Nucleus accumbens (tissue), 56 donors: ENCODE measurements around the gene MORC1.
"Not testable (repeated sequence)": the region's sequence is repeated elsewhere in the genome, so short reads cannot be mapped to it uniquely, and the experiment has no call there.

Experiments
- DNase-seq, 56 donors: peaks; one replicate each; lab custom pipeline; 2025; lab: John Stamatoyannopoulos, UW

The MORC1 gene

DNA sequence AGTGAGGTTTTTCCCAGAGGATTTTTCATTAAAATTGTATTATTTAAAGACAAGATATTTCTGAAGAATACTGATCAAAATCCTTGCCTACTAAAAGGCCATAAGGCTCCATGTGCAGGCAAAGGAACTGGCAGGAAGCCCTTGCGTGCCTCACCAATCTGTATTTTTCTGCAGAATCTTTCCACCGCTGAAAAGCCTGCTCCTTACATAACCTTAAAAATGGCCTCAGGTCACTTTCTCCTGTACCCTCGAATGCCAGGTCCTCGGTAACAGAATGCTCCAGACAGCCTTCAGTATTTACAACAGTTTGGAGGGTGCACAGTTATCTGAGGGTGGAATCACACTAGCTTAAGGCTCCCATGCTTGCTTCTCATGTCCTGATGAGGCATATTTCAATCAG lies 3.2 kb downstream of the MORC1 start:
- DNase-seq: no peak

DNA sequence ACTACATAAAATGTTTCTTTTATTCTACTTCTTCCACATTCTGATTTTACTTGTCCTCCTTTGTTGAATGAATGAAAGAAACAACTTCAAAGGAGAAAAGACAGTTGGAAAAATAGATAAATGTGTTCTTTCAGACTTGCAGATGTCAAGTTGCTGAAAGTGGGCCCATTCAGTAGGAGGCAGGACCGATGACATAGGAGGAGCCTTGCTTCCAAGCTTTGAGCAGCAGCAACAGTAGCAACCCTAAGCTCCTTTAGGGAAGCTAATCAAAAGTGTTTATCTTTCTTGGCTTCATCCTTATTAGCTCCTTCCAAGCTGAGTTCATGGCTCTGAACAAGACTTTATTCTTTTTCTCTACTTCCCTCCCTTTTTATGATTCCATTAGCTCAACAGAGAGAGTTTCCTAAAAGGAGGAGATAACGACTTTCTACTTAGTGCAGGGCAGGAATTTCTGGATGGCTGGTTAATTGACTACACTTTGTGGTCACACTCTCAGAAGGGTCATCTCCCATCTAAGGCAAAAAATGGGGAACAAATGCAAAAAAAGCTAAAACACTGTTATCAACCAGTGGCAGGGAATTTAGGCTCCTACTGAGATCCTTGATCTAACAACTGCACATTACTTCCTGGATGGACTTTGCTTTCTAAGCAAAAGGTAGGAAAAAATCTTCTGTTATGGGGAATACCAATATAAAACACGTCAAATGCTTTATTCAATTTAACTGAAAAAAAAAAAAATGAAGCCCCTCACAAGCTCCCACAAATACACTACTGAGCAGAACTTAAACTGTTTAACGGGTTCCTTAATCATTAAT lies 4.8 kb downstream of the MORC1 start:
- no peak for DNase-seq

DNA sequence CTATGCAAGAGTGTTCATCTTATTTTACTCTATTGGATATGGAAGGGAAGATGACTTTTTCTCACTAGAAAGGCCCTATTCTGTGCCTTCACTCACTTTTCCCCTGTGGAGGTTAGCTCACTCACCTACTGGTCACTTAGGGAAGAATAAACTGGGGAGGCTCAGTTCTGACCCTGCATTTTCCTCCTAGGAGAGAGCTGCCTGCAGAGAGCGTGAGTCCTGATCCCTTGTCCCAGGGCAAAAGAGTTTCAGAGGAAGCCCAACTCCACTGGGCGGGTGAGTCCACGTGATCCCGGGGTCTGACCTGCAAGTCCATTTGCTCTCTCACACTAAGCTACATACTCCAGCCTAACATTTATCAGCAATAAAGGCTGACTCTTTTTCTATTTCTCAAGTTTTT lies 8.4 kb downstream of the MORC1 start:
- DNase-seq: no peak

DNA sequence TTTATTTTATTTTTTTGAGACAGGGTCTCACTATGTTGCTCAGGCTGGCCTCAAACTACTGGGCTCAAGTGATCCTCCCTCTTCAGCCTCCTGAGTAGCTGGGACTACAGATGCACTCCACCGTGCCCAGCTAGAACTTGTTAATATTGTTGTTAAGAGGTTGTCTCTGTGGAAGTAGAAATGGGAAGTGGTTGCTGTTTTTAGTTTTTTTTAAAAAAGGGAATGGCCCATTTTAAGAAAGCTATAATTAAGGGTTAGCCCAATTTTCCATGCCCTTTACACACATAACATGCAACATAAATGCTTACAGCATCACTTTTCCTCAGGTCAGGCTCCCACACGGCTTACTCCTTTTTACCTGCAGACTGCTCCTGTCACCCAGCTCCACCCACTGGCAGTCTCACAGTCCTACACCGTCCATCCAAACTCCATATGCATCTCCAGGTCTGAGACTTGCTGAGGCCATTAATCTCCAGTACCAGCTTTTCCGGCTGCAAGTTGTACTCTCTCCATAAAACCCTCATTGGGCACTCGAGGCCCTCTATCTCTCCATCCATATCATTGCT lies 19.8 kb downstream of the MORC1 start:
- DNase-seq: no peak

DNA sequence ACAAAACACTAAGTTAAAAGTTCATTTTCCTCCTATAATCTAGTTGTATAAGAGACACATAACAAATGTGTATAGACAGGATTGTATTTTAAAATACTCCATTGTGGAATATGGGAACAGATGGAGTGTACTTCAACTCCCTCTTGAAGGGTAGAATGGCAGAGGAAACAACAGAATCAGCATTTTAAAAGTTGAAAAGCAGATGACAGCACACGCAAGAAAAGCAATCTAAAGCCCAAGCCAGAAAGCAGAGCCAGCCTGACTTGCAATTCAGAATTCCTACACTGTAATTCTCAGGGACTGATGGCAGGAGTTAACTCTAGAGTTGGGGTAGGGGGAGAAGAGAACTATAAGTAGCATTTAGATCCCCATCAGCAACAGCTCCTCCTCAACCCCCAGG lies 22.8 kb downstream of the MORC1 start:
- DNase-seq: no peak

GRCh38 chr3:109093561-109093960 lies 24.4 kb downstream of the MORC1 start:
- no peak for DNase-seq

DNA sequence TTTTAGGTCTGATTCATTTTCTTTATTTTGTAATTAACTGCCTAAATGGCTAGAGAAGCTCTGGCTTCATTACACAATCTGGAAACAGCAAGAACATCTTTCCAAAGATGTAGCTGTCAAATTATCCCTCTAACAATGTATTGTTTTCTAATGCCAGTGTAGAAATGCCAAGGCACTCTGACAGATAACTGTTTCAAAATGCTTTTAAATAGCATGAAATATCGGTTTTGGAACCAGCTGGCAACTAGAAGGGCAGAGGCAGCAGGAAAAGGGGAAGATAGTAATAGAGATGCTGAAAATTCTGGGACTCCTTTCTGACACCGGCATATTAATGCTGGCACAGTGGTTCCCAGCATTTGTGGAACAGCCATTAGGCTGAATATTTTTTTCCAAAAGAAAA lies 26.1 kb downstream of the MORC1 start:
- no peak for DNase-seq

GRCh38 chr3:109089265-109089664 lies 28.7 kb downstream of the MORC1 start:
- DNase-seq: no peak

DNA sequence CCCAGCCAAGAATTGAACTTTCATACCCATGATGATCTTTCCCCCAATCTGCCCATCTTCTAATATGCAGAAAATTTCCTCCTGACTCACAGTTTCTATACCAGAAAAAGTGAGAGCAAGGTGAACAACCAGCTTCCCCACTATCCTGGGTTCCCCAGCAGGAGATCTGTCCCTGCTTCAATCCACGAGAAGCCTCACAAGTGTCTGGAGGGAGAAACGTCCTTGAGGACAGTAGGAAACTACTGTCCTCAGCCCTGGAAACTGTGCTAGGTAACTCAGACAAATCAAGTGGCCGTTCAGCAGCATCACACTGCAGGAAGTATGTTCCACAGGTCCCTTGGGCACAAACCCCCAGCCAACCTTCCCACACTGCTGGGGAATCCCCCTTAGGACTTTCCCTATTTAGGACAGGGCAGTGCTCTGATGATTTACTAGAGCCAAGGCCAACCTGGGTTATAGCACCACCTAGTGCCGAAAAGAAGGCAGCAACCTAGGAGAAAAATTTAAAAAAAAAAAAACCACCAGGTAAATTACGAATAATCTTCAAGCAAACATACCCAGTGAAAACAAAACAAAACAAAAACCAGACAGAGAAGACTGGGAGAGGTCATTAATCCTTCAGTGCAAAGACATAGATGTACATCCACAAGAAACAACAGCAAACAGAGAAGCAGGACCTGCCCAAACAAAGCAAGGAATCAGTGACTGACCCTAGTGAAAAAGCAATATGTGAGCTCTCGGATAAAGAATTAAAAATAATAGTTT lies 36.0 kb downstream of the MORC1 start:
- no peak for DNase-seq

DNA sequence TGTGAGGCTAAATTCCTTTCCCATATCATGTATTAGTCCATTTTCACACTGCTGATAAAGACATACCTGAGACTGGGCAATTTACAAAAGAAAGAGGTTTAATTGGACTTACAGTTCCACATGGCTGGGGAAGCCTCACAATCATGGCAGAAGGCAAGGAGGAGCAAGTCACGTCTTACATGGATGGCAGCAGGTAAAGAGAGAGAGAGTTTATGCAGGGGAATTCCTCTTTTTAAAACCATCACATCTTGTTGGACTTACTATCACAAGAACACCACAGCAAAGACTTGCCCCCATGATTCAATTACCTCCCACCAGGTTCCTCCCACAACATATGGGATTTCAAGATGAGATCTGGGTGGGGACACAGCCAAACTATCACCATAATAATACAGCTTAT lies 37.8 kb downstream of the MORC1 start:
- not testable (repeated sequence) for DNase-seq

DNA sequence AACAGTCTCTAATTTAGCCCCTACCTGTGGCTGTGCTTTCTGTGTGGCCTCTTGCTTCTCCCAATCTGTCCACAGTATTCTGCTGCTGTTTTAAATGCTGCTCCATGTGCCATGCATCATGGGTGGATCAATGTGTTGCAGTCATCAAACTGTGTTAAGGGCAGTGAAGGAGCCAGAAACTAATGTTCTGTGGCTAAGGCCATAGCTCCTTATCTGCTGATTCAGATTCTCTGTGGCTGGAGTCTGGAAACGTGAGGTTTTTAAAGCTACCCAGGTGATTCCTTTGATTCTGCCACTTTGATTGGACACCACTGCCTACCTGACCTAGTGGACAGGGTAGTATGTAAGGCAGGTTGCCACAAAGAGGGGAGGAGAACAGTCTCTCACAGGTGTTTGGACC lies 44.8 kb downstream of the MORC1 start:
- no peak for DNase-seq

DNA sequence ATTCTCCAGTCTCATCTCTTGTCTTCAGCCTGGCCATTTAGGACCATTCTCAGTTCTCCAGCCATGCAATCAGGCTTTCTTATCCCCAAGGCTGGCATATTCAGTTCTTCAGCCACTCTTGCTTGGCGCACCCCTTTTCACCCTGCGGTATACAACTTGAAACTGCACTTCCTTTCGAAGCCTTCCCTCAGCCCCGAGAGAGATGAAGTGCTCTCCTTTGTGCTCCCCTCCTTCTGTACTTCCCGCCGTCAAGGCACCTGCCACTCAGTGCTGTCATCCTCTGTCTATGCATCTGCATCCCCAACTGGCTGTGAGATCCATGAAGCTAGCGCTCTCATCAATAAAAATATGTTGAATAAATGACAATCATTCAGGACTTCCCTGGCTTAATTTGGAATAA lies 45.7 kb downstream of the MORC1 start:
- DNase-seq: no peak

GRCh38 chr3:109071350-109072142 lies 46.4 kb downstream of the MORC1 start:
- no peak for DNase-seq

- no peak for DNase-seq
Observed at GRCh38 chr3:109070211-109070610, 47.7 kb downstream of the MORC1 start.

GRCh38 chr3:109066864-109067263 lies 51.1 kb downstream of the MORC1 start:
- no peak for DNase-seq

GRCh38 chr3:109059264-109059663 lies 58.7 kb downstream of the MORC1 start:
- no peak for DNase-seq

- DNase-seq: no peak
Observed at GRCh38 chr3:109057616-109058015, 60.3 kb downstream of the MORC1 start.

DNA sequence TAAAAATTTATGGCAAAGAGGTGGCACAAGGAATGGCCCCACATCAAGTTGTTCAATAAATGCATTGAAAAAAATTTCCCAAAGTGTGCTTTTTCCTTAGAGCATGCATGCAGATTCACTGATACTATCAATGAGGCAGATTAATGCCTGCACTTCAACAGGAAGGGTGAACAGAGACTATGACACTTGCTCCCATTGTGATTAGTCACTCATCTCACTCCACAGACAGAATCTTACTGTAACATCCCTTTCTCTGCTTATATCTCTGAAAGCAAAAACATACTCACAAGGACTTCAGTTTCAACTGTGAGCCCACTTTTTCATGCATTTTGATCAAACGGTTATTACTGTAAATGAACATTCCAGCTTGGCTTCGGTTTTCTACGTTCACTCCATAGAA lies 60.9 kb downstream of the MORC1 start:
- DNase-seq: no peak

- peak in 1 of 56 donors; percentile 3 for DNase-seq
Observed at GRCh38 chr3:109050591-109051167, 67.3 kb downstream of the MORC1 start.

GRCh38 chr3:109047366-109047765 lies 70.6 kb downstream of the MORC1 start:
- DNase-seq: no peak
